ENCODE measurements around the gene CAV2.

Gene CAV2

GRCh38 chr7:116543664-116544063 is 44.1 kb downstream of the CAV2 start:
- no peak for DNase-seq
- peaks cover 5% of the 10 kb centered on the region for H3K27me3 ChIP-seq (replicated peaks; ENCODE audit: control insufficient read depth, insufficient read depth, low read length, poor library complexity, severe bottlenecking)
- H3K4me3 ChIP-seq (ENCODE audit: insufficient read depth, low read depth, low read length, poor library complexity, severe bottlenecking) = no peak overlapping the region
- no peak overlapping the region for H3K27ac ChIP-seq (ENCODE audit: insufficient read depth, low read length, poor library complexity, severe bottlenecking)
- H3K9me3 ChIP-seq (ENCODE audit: control insufficient read depth, low read length) = no peaks in the 10 kb centered on the region
- no peaks in the 10 kb centered on the region for H3K4me1 ChIP-seq (ENCODE audit: control insufficient read depth, insufficient read depth, low read length, poor library complexity, severe bottlenecking)
- H3K36me3 ChIP-seq (ENCODE audit: control insufficient read depth, insufficient read depth, low read length) = no peaks in the 10 kb centered on the region

GRCh38 chr7:116544487-116544886 is 44.9 kb downstream of the CAV2 start:
- no peaks in the 10 kb centered on the region for H3K9me3 ChIP-seq (ENCODE audit: control insufficient read depth, low read length)
- H3K36me3 ChIP-seq (ENCODE audit: control insufficient read depth, insufficient read depth, low read length) = no peaks in the 10 kb centered on the region
- H3K27ac ChIP-seq (ENCODE audit: insufficient read depth, low read length, poor library complexity, severe bottlenecking) = no peak overlapping the region
- DNase-seq = no peak
- peaks cover 5% of the 10 kb centered on the region for H3K27me3 ChIP-seq (replicated peaks; ENCODE audit: control insufficient read depth, insufficient read depth, low read length, poor library complexity, severe bottlenecking)
- no peak overlapping the region for H3K4me3 ChIP-seq (ENCODE audit: insufficient read depth, low read depth, low read length, poor library complexity, severe bottlenecking)
- H3K4me1 ChIP-seq (ENCODE audit: control insufficient read depth, insufficient read depth, low read length, poor library complexity, severe bottlenecking) = no peaks in the 10 kb centered on the region

- no peak overlapping the region for H3K27ac ChIP-seq (ENCODE audit: insufficient read depth, low read length, poor library complexity, severe bottlenecking)
- no peaks in the 10 kb centered on the region for H3K4me1 ChIP-seq (ENCODE audit: control insufficient read depth, insufficient read depth, low read length, poor library complexity, severe bottlenecking)
- H3K36me3 ChIP-seq (ENCODE audit: control insufficient read depth, insufficient read depth, low read length) = no peaks in the 10 kb centered on the region
- no peaks in the 10 kb centered on the region for H3K9me3 ChIP-seq (ENCODE audit: control insufficient read depth, low read length)
- H3K27me3 ChIP-seq (replicated peaks; ENCODE audit: control insufficient read depth, insufficient read depth, low read length, poor library complexity, severe bottlenecking) = no peaks in the 10 kb centered on the region
- DNase-seq = no peak
- H3K4me3 ChIP-seq (ENCODE audit: insufficient read depth, low read depth, low read length, poor library complexity, severe bottlenecking) = no peak overlapping the region
These were observed 46.0 kb downstream of the CAV2 start for GRCh38 chr7:116545411-116545993.

- Histone ChIP-seq H3K36me3 (ENCODE audit: control insufficient read depth, insufficient read depth, low read length) (no peaks in the 10 kb centered on the region), H3K27ac (ENCODE audit: insufficient read depth, low read length, poor library complexity, severe bottlenecking) (no peak overlapping the region), H3K9me3 (ENCODE audit: control insufficient read depth, low read length) (no peaks in the 10 kb centered on the region), H3K27me3 (replicated peaks; ENCODE audit: control insufficient read depth, insufficient read depth, low read length, poor library complexity, severe bottlenecking) (no peaks in the 10 kb centered on the region), H3K4me1 (ENCODE audit: control insufficient read depth, insufficient read depth, low read length, poor library complexity, severe bottlenecking) (no peaks in the 10 kb centered on the region), H3K4me3 (ENCODE audit: insufficient read depth, low read depth, low read length, poor library complexity, severe bottlenecking) (no peak overlapping the region)
- no peak for DNase-seq
These were observed 46.5 kb downstream of the CAV2 start for GRCh38 chr7:116546054-116546453.

- no peak for DNase-seq
- H3K27ac ChIP-seq (ENCODE audit: insufficient read depth, low read length, poor library complexity, severe bottlenecking) = no peak overlapping the region
- no peaks in the 10 kb centered on the region for H3K27me3 ChIP-seq (replicated peaks; ENCODE audit: control insufficient read depth, insufficient read depth, low read length, poor library complexity, severe bottlenecking)
- no peak overlapping the region for H3K4me3 ChIP-seq (ENCODE audit: insufficient read depth, low read depth, low read length, poor library complexity, severe bottlenecking)
- H3K36me3 ChIP-seq (ENCODE audit: control insufficient read depth, insufficient read depth, low read length) = no peaks in the 10 kb centered on the region
- no peaks in the 10 kb centered on the region for H3K9me3 ChIP-seq (ENCODE audit: control insufficient read depth, low read length)
- H3K4me1 ChIP-seq (ENCODE audit: control insufficient read depth, insufficient read depth, low read length, poor library complexity, severe bottlenecking) = no peaks in the 10 kb centered on the region
These were observed 47.4 kb downstream of the CAV2 start for GRCh38 chr7:116546916-116547315.

- Histone ChIP-seq H3K36me3 (ENCODE audit: control insufficient read depth, insufficient read depth, low read length) (no peaks in the 10 kb centered on the region), H3K27me3 (replicated peaks; ENCODE audit: control insufficient read depth, insufficient read depth, low read length, poor library complexity, severe bottlenecking) (no peaks in the 10 kb centered on the region), H3K4me3 (ENCODE audit: insufficient read depth, low read depth, low read length, poor library complexity, severe bottlenecking) (no peak overlapping the region), H3K9me3 (ENCODE audit: control insufficient read depth, low read length) (no peaks in the 10 kb centered on the region), H3K4me1 (ENCODE audit: control insufficient read depth, insufficient read depth, low read length, poor library complexity, severe bottlenecking) (no peaks in the 10 kb centered on the region), H3K27ac (ENCODE audit: insufficient read depth, low read length, poor library complexity, severe bottlenecking) (no peak overlapping the region)
- DNase-seq = no peak
These were observed 47.8 kb downstream of the CAV2 start for GRCh38 chr7:116547347-116547746.

GRCh38 chr7:116548506-116548905 is 49.0 kb downstream of the CAV2 start:
- DNase-seq = no peak
- Histone ChIP-seq H3K9me3 (ENCODE audit: control insufficient read depth, low read length) (no peaks in the 10 kb centered on the region), H3K36me3 (ENCODE audit: control insufficient read depth, insufficient read depth, low read length) (no peaks in the 10 kb centered on the region), H3K4me3 (ENCODE audit: insufficient read depth, low read depth, low read length, poor library complexity, severe bottlenecking) (no peak overlapping the region), H3K27me3 (replicated peaks; ENCODE audit: control insufficient read depth, insufficient read depth, low read length, poor library complexity, severe bottlenecking) (no peaks in the 10 kb centered on the region), H3K4me1 (ENCODE audit: control insufficient read depth, insufficient read depth, low read length, poor library complexity, severe bottlenecking) (no peaks in the 10 kb centered on the region), H3K27ac (ENCODE audit: insufficient read depth, low read length, poor library complexity, severe bottlenecking) (no peak overlapping the region)

GRCh38 chr7:116549370-116549769 is 49.8 kb downstream of the CAV2 start:
- Histone ChIP-seq H3K4me1 (ENCODE audit: control insufficient read depth, insufficient read depth, low read length, poor library complexity, severe bottlenecking) (no peaks in the 10 kb centered on the region), H3K36me3 (ENCODE audit: control insufficient read depth, insufficient read depth, low read length) (no peaks in the 10 kb centered on the region), H3K9me3 (ENCODE audit: control insufficient read depth, low read length) (no peaks in the 10 kb centered on the region), H3K27ac (ENCODE audit: insufficient read depth, low read length, poor library complexity, severe bottlenecking) (no peak overlapping the region), H3K4me3 (ENCODE audit: insufficient read depth, low read depth, low read length, poor library complexity, severe bottlenecking) (no peak overlapping the region), H3K27me3 (replicated peaks; ENCODE audit: control insufficient read depth, insufficient read depth, low read length, poor library complexity, severe bottlenecking) (no peaks in the 10 kb centered on the region)
- no peak for DNase-seq

GRCh38 chr7:116551692-116552091 is 52.2 kb downstream of the CAV2 start:
- no peak for DNase-seq
- no peaks in the 10 kb centered on the region for H3K36me3 ChIP-seq (ENCODE audit: control insufficient read depth, insufficient read depth, low read length)
- no peaks in the 10 kb centered on the region for H3K9me3 ChIP-seq (ENCODE audit: control insufficient read depth, low read length)
- no peaks in the 10 kb centered on the region for H3K27me3 ChIP-seq (replicated peaks; ENCODE audit: control insufficient read depth, insufficient read depth, low read length, poor library complexity, severe bottlenecking)
- H3K4me1 ChIP-seq (ENCODE audit: control insufficient read depth, insufficient read depth, low read length, poor library complexity, severe bottlenecking) = no peaks in the 10 kb centered on the region
- no peak overlapping the region for H3K4me3 ChIP-seq (ENCODE audit: insufficient read depth, low read depth, low read length, poor library complexity, severe bottlenecking)
- no peak overlapping the region for H3K27ac ChIP-seq (ENCODE audit: insufficient read depth, low read length, poor library complexity, severe bottlenecking)

GRCh38 chr7:116552602-116553001 is 53.1 kb downstream of the CAV2 start:
- Histone ChIP-seq H3K27ac (ENCODE audit: insufficient read depth, low read length, poor library complexity, severe bottlenecking) (no peak overlapping the region), H3K36me3 (ENCODE audit: control insufficient read depth, insufficient read depth, low read length) (no peaks in the 10 kb centered on the region), H3K4me3 (ENCODE audit: insufficient read depth, low read depth, low read length, poor library complexity, severe bottlenecking) (no peak overlapping the region), H3K9me3 (ENCODE audit: control insufficient read depth, low read length) (no peaks in the 10 kb centered on the region), H3K4me1 (ENCODE audit: control insufficient read depth, insufficient read depth, low read length, poor library complexity, severe bottlenecking) (no peaks in the 10 kb centered on the region), H3K27me3 (replicated peaks; ENCODE audit: control insufficient read depth, insufficient read depth, low read length, poor library complexity, severe bottlenecking) (no peaks in the 10 kb centered on the region)
- DNase-seq = no peak

Data from effector memory CD4-positive, alpha-beta T cell (primary cell).